HEK293 (cell line): ENCODE measurements around the gene IGLON5.

Experiments used
- CTCF ChIA-PET: fragments of 350-600 bp; formaldehyde crosslinking; extraction: SDS; loops from one replicate; lab custom pipeline; 2021; ENCODE audit warnings: antibody characterized with exemption; lab: Yijun Ruan, JAX
- POLR2A ChIA-PET: fragments of 300-600 bp; formaldehyde crosslinking; extraction: SDS; loops from one replicate; lab custom pipeline; 2020; ENCODE audit warnings: antibody characterized with exemption, inconsistent platforms; lab: Yijun Ruan, JAX
- H3K27ac ChIP-seq: fragments of 200-500 bp; sonication (Bioruptor generic); 2 replicates; pipeline ENCODE4 v1.5.1; 2014; ENCODE audit warnings: low read depth, low read length, control low read depth, inconsistent platforms; ENCODE audit errors: extremely low read depth
- H3K36me3 ChIP-seq, 2 experiments: fragments of 200-500 bp in 1 of 2; sonication (Bioruptor generic) in 1 of 2; 1 replicate in 1 of 2; 2 replicates in 1 of 2; pipeline ENCODE4 v1.5.1; 2014 to 2017; ENCODE audit warnings: inconsistent platforms in 2 of 2, low read length in 2 of 2; ENCODE audit not compliant: control insufficient read depth in 2 of 2, insufficient read depth in 1 of 2
- H3K4me1 ChIP-seq: fragments of 200-500 bp; sonication (Bioruptor generic); 2 replicates; pipeline ENCODE4 v1.5.1; 2014; ENCODE audit warnings: mild to moderate bottlenecking, low read length, inconsistent platforms; ENCODE audit not compliant: control insufficient read depth, insufficient read depth
- H3K4me3 ChIP-seq: 2 replicates; pipeline ENCODE4 v1.5.1; 2011; ENCODE audit warnings: low read depth, mild to moderate bottlenecking, control low read depth, low read length, moderate library complexity
- H3K9me3 ChIP-seq: fragments of 200-500 bp; sonication (Bioruptor generic); 2 replicates; pipeline ENCODE4 v1.5.1; 2014; ENCODE audit warnings: low read depth, low read length, inconsistent platforms; ENCODE audit not compliant: control insufficient read depth, insufficient read depth
- KLF8 ChIP-seq: fragments of 450-650 bp; formaldehyde crosslinking; IDR thresholded peaks from 2 replicates; pipeline ENCODE4 v1.5.1; 2016; ENCODE audit warnings: missing biosample characterization, missing genetic modification characterization
- OSR2 ChIP-seq: fragments of 450-650 bp; formaldehyde crosslinking; IDR thresholded peaks from 2 replicates; pipeline ENCODE4 v1.5.1; 2016; ENCODE audit warnings: missing biosample characterization, missing genetic modification characterization
- SP3 ChIP-seq: fragments of 450-650 bp; formaldehyde crosslinking; IDR thresholded peaks from 2 replicates; pipeline ENCODE4 v1.5.1; 2016; ENCODE audit warnings: missing biosample characterization, missing genetic modification characterization
- WT1 ChIP-seq: fragments of 450-650 bp; formaldehyde crosslinking; IDR thresholded peaks from 2 replicates; pipeline ENCODE4 v1.5.1; 2016; ENCODE audit warnings: missing biosample characterization, missing genetic modification characterization
- ZBTB17 ChIP-seq: fragments of 450-650 bp; formaldehyde crosslinking; IDR thresholded peaks from 2 replicates; pipeline ENCODE4 v1.5.1; 2016; ENCODE audit warnings: missing biosample characterization, missing genetic modification characterization
- ZBTB20 ChIP-seq: fragments of 450-650 bp; formaldehyde crosslinking; IDR thresholded peaks from 2 replicates; pipeline ENCODE4 v1.5.1; 2016; ENCODE audit warnings: missing biosample characterization, missing genetic modification characterization
- ZFP69B ChIP-seq: fragments of 450-650 bp; formaldehyde crosslinking; IDR thresholded peaks from 2 replicates; pipeline ENCODE4 v1.5.1; 2016; ENCODE audit warnings: missing biosample characterization, missing genetic modification characterization
- ZNF132 ChIP-seq: fragments of 450-650 bp; formaldehyde crosslinking; IDR thresholded peaks from 2 replicates; pipeline ENCODE4 v1.5.1; 2017; ENCODE audit warnings: missing biosample characterization, missing genetic modification characterization, borderline replicate concordance
- ZNF157 ChIP-seq: fragments of 450-650 bp; formaldehyde crosslinking; IDR thresholded peaks from 2 replicates; pipeline ENCODE4 v1.5.1; 2016; ENCODE audit warnings: missing biosample characterization, missing genetic modification characterization
- ZNF248 ChIP-seq: fragments of 450-650 bp; formaldehyde crosslinking; IDR thresholded peaks from 2 replicates; pipeline ENCODE4 v1.5.1; 2017; ENCODE audit warnings: missing biosample characterization, missing genetic modification characterization
- ZNF266 ChIP-seq: fragments of 450-650 bp; formaldehyde crosslinking; IDR thresholded peaks from 2 replicates; pipeline ENCODE4 v1.5.1; 2016; ENCODE audit warnings: missing biosample characterization, missing genetic modification characterization, low read depth
- ZNF335 ChIP-seq: fragments of 450-650 bp; formaldehyde crosslinking; conservative IDR thresholded peaks from 2 replicates; pipeline ENCODE4 v1.5.1; 2016; ENCODE audit warnings: missing biosample characterization, missing genetic modification characterization
- ZNF433 ChIP-seq: fragments of 450-650 bp; formaldehyde crosslinking; IDR thresholded peaks from 2 replicates; pipeline ENCODE4 v1.5.1; 2016; ENCODE audit warnings: missing biosample characterization, missing genetic modification characterization, low read depth
- ZNF501 ChIP-seq: fragments of 450-650 bp; formaldehyde crosslinking; IDR thresholded peaks from 2 replicates; pipeline ENCODE4 v1.5.1; 2016; ENCODE audit warnings: missing biosample characterization, missing genetic modification characterization
- ZNF514 ChIP-seq: fragments of 450-650 bp; formaldehyde crosslinking; IDR thresholded peaks from 2 replicates; pipeline ENCODE4 v1.5.1; 2016; ENCODE audit warnings: missing biosample characterization, missing genetic modification characterization
- TF ChIP-seq, protein P1 (sequence below): fragments of 450-650 bp; formaldehyde crosslinking; IDR thresholded peaks from 2 replicates; pipeline ENCODE4 v1.5.1; 2016; ENCODE audit warnings: missing biosample characterization, missing genetic modification characterization
- TF ChIP-seq, protein P2 (sequence below): fragments of 450-650 bp; formaldehyde crosslinking; IDR thresholded peaks from 2 replicates; pipeline ENCODE4 v1.5.1; 2016; ENCODE audit warnings: missing biosample characterization, missing genetic modification characterization
- TF ChIP-seq, protein P3 (sequence below): fragments of 450-650 bp; formaldehyde crosslinking; IDR thresholded peaks from 2 replicates; pipeline ENCODE4; 2016; ENCODE audit warnings: missing biosample characterization, missing genetic modification characterization
- TF ChIP-seq, protein P4 (sequence below): fragments of 450-650 bp; formaldehyde crosslinking; IDR thresholded peaks from 2 replicates; pipeline ENCODE4 v1.5.1; 2017; ENCODE audit warnings: missing biosample characterization, mild to moderate bottlenecking, missing genetic modification characterization, moderate library complexity

Gene IGLON5

DNA sequence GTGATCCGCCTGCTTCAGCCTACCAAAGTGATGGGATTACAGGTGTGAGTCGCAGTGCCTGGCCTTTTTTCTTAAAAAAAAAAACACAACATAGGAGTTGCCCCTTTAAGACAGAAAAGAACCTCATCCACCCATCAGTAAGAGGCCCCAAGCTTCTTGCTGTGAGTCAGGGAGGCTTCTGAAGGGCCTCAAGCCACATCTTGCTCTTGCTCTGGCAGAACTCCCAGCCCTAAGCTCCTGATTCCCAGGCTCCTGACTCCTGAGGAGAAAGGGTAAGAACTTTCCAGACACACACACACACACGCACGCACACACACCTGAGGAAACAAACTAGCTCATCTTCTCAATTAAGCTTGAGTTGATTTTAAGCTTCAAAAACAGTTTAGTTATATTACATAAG is 47.9 kb downstream of the IGLON5 start:
- POLR2A ChIA-PET = interaction anchor here (0.7 to 2.8 kb wide), 4 partner anchors 9 to 35 kb away, joined by 3 to 15 read pairs (median 8); partner anchors contain the start of gene CLDND2
- H3K27ac ChIP-seq = peak overlapping the region; percentile 41; the same call in 1 of the 2 replicates
- no peaks in the 10 kb centered on the region for H3K9me3 ChIP-seq
- CTCF ChIA-PET = interaction anchor here (0.7 to 1.1 kb wide), 4 partner anchors 18 to 62 kb away, joined by 3 read pairs; partner anchors contain the start of gene VSIG10L
- TF ChIP-seq ZNF433 (no peak), ZNF266 (tag by site-specific recombination) (no peak), ZNF335 (tag by site-specific recombination) (peak; percentile 38), SP3 (no peak), WT1 (tag by site-specific recombination) (0 out of 2 replicates have a peak, but pooled peaks have one; percentile 26), OSR2 (tag by site-specific recombination) (peak; percentile 59; the same call in 1 of the 2 replicates), ZFP69B (tag by site-specific recombination) (peak; percentile 80), ZBTB17 (tag by site-specific recombination) (peak; percentile 20; the same call in 1 of the 2 replicates), ZNF157 (no peak), KLF8 (tag by site-specific recombination) (0 out of 2 replicates have a peak, but pooled peaks have one; percentile 46), ZBTB20 (peak; percentile 66)
- TF ChIP-seq, protein P1, sequence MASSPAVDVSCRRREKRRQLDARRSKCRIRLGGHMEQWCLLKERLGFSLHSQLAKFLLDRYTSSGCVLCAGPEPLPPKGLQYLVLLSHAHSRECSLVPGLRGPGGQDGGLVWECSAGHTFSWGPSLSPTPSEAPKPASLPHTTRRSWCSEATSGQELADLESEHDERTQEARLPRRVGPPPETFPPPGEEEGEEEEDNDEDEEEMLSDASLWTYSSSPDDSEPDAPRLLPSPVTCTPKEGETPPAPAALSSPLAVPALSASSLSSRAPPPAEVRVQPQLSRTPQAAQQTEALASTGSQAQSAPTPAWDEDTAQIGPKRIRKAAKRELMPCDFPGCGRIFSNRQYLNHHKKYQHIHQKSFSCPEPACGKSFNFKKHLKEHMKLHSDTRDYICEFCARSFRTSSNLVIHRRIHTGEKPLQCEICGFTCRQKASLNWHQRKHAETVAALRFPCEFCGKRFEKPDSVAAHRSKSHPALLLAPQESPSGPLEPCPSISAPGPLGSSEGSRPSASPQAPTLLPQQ = peak; percentile 96
- TF ChIP-seq, protein P2, sequence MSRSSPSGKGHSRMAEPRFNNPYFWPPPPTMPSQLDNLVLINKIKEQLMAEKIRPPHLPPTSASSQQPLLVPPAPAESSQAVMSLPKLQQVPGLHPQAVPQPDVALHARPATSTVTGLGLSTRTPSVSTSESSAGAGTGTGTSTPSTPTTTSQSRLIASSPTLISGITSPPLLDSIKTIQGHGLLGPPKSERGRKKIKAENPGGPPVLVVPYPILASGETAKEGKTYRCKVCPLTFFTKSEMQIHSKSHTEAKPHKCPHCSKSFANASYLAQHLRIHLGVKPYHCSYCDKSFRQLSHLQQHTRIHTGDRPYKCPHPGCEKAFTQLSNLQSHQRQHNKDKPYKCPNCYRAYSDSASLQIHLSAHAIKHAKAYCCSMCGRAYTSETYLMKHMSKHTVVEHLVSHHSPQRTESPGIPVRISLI (tag by site-specific recombination) = no peak
- TF ChIP-seq, protein P3, sequence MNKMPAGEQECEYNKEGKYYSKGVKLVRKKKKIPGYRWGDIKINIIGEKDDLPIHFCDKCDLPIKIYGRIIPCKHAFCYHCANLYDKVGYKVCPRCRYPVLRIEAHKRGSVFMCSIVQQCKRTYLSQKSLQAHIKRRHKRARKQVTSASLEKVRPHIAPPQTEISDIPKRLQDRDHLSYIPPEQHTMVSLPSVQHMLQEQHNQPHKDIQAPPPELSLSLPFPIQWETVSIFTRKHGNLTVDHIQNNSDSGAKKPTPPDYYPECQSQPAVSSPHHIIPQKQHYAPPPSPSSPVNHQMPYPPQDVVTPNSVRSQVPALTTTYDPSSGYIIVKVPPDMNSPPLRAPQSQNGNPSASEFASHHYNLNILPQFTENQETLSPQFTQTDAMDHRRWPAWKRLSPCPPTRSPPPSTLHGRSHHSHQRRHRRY (tag by site-specific recombination) = no peak
- TF ChIP-seq, protein P4, sequence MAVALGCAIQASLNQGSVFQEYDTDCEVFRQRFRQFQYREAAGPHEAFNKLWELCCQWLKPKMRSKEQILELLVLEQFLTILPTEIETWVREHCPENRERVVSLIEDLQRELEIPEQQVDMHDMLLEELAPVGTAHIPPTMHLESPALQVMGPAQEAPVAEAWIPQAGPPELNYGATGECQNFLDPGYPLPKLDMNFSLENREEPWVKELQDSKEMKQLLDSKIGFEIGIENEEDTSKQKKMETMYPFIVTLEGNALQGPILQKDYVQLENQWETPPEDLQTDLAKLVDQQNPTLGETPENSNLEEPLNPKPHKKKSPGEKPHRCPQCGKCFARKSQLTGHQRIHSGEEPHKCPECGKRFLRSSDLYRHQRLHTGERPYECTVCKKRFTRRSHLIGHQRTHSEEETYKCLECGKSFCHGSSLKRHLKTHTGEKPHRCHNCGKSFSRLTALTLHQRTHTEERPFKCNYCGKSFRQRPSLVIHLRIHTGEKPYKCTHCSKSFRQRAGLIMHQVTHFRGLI (tag by site-specific recombination) = 0 out of 2 replicates have a peak, but pooled peaks have one; percentile 21
- no peaks in the 10 kb centered on the region; a peak in 1 of 3 replicates for H3K36me3 ChIP-seq
- H3K4me3 ChIP-seq = no peak overlapping the region
- H3K4me1 ChIP-seq = peaks cover 18% of the 10 kb centered on the region

DNA sequence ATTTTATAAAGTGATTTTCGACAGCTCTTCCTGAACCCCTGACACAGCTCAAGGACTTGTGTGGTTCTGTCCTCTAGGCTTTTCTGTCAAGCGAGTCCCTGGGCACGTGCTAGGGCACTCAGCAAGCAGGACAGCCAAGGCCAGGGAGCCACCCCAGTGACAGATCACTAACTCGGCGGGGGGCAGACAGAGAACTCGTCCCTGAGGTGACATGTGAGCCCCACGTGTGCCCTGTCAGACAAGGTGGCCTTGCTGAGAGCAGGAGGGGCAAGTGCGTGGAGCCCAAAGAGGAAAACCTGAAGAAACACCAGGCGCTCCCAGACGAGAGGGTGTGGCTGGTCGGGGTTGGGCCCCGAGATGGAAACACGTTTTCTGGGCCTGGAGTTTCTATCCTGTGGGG is 49.8 kb downstream of the IGLON5 start:
- Histone ChIP-seq H3K9me3 (no peaks in the 10 kb centered on the region), H3K27ac (no peak overlapping the region), H3K4me3 (no peak overlapping the region), H3K36me3 (no peaks in the 10 kb centered on the region; a peak in 1 of 3 replicates), H3K4me1 (peaks cover 16% of the 10 kb centered on the region)
- ChIA-PET CTCF (interaction anchor here (0.6 kb wide), 1 partner anchor 46 kb away, joined by 6 read pairs; no protein-coding TSS in a partner anchor), POLR2A (interaction anchor here (0.7 to 2.8 kb wide), 3 partner anchors 19 to 33 kb away, joined by 3 to 15 read pairs (median 5); partner anchors contain the start of gene VSIG10L)
- TF ChIP-seq ZNF132 (tag by site-specific recombination) (no peak), ZNF248 (tag by site-specific recombination) (no peak), ZNF514 (no peak), ZNF501 (tag by site-specific recombination) (no peak)
